Ishikawa (cell line): ENCODE results near the gene KDM2B.

ENCODE experiments used
- EP300 ChIP-seq: IDR thresholded peaks from 2 replicates; pipeline ENCODE4 v1.6.1; 2012; ENCODE audit warnings: borderline replicate concordance
- REST ChIP-seq: IDR thresholded peaks from 2 replicates; pipeline ENCODE4 v1.6.1; 2012; ENCODE audit warnings: low read depth, mild to moderate bottlenecking
- TCF12 ChIP-seq: IDR thresholded peaks from 2 replicates; pipeline ENCODE4 v1.6.1; 2012; ENCODE audit warnings: low read depth
- TEAD4 ChIP-seq: IDR thresholded peaks from 2 replicates; pipeline ENCODE4 v1.6.1; 2012
- TF ChIP-seq, protein P1 (sequence below): IDR thresholded peaks from 2 replicates; pipeline ENCODE4 v1.6.1; 2012

DNA sequence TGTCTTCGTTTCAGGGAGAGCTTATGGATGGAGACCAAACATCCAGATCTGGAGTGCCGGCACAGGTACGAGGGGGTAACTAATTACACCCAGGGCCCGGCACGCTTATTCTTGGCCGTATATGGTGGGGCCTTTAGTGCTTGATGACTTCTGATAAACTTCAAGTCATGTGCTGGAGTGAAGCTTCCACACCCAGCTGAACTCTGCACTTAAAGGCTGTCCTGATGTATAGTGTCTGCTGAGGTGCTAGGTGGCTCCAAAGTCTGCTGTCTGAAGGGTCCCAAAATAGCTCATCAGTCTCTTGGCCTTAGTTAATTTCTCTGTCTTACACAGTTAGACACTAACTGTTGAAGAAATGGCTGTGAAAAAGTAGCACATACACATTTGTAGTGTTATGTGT lies 163.0 kb downstream of the KDM2B start:
- TF ChIP-seq EP300: no peak
- TF ChIP-seq, protein P1, sequence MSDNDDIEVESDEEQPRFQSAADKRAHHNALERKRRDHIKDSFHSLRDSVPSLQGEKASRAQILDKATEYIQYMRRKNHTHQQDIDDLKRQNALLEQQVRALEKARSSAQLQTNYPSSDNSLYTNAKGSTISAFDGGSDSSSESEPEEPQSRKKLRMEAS: no peak
- TF ChIP-seq REST: no peak
- no peak for TF ChIP-seq TEAD4
- no peak for TF ChIP-seq TCF12
